Measurements from ENCODE around the gene SEC31A. TPM values are rescaled to one million over a fixed set of nuclear protein-coding genes. Genes with fewer than 3 reads are reported as not detected.
"Not testable (repeated sequence)": the region's sequence is repeated elsewhere in the genome, so short reads cannot be mapped to it uniquely, and the experiment has no call there.

Gene SEC31A
- total RNA-seq, 4 donors from 2014 or later = 95.2 to 112 (median 105) TPM

DNA sequence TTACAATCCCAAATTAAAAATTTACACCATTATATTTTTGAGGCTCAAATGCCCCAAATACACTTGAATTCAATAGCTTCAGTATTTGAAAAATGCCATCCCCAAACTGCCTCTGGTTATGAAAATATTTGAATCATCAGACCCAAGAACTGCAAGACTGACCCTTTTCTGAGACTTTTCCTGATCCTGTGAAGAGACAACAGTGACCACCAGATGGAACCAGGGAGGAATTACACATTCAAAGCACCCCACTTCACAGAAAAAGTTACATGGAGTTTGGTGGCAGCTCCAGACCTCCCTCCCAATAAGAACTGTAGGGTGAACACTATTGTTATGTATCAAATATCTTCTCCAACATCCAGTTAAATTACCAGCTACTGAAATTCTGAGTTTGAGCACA is 48.4 kb downstream of the SEC31A start:
- no peaks in the 10 kb centered on the region for H3K27me3 ChIP-seq
- H3K4me3 ChIP-seq = no peak overlapping the region
- DNase-seq (no peak), ATAC-seq (no peak)
- intact Hi-C loops (cut with DNase I; ENCODE audit: low total_unique reads) (no loop called here), in situ Hi-C loops (cut with MboI; ENCODE audit: low sequenced_read_pairs in 4 of 4) (loop anchor here in 1 of 4 donors (25.0 kb wide), 1 partner anchor 420 kb away; no protein-coding TSS in a partner anchor)
- no peaks in the 10 kb centered on the region for H3K9me3 ChIP-seq
- TF ChIP-seq, protein P1, sequence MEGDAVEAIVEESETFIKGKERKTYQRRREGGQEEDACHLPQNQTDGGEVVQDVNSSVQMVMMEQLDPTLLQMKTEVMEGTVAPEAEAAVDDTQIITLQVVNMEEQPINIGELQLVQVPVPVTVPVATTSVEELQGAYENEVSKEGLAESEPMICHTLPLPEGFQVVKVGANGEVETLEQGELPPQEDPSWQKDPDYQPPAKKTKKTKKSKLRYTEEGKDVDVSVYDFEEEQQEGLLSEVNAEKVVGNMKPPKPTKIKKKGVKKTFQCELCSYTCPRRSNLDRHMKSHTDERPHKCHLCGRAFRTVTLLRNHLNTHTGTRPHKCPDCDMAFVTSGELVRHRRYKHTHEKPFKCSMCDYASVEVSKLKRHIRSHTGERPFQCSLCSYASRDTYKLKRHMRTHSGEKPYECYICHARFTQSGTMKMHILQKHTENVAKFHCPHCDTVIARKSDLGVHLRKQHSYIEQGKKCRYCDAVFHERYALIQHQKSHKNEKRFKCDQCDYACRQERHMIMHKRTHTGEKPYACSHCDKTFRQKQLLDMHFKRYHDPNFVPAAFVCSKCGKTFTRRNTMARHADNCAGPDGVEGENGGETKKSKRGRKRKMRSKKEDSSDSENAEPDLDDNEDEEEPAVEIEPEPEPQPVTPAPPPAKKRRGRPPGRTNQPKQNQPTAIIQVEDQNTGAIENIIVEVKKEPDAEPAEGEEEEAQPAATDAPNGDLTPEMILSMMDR (IDR thresholded peaks at IDR 0.05 in 4 of 5, conservative IDR thresholded peaks at IDR 0.05 in 1 of 5) = no peak
- no peak for TF ChIP-seq POLR2A (IDR thresholded peaks at IDR 0.05)
- peaks cover 3 to 86% of the 10 kb centered on the region in 2 donors for H3K36me3 ChIP-seq
- no peak overlapping the region for H3K27ac ChIP-seq
- H3K4me1 ChIP-seq = no peaks in the 10 kb centered on the region

DNA sequence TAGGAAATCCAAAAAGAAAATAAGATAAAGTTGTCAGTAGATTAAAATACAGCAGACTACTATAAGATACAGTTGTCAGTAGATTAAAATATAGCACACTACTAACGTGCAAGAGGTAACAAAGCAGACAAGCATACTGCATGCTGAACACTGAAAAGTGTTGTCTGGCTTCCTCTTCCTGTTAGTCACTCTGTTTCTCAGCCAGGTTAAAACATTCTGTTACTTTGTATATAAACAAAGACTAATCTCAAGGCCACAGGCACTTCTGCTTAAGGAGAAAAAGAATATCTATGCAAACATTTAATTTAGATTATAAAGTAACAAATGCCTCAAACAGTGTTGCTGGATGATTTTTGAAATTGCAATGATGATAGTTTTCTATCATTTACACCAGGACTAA is 51.3 kb downstream of the SEC31A start:
- no peak for ATAC-seq
- Histone ChIP-seq H3K9me3 (no peaks in the 10 kb centered on the region), H3K27me3 (no peaks in the 10 kb centered on the region), H3K27ac (no peak overlapping the region), H3K4me3 (no peak overlapping the region), H3K4me1 (peaks cover 0 to 5% of the 10 kb centered on the region in 2 donors), H3K36me3 (peaks cover 3 to 79% of the 10 kb centered on the region in 2 donors)
- TF ChIP-seq, protein P1 (IDR thresholded peaks at IDR 0.05 in 4 of 5, conservative IDR thresholded peaks at IDR 0.05 in 1 of 5) = no peak
- TF ChIP-seq POLR2A (IDR thresholded peaks at IDR 0.05) = no peak
- DNase-seq = no peak
- in situ Hi-C loops (cut with MboI; ENCODE audit: low sequenced_read_pairs in 4 of 4) = loop anchor here in 1 of 4 donors (25.0 kb wide), 1 partner anchor 423 kb away; no protein-coding TSS in a partner anchor
- intact Hi-C loops (cut with DNase I; ENCODE audit: low total_unique reads) = loop anchor here (10.0 kb wide), 1 partner anchor 445 kb away; the partner anchor contains the start of gene COQ2

DNA sequence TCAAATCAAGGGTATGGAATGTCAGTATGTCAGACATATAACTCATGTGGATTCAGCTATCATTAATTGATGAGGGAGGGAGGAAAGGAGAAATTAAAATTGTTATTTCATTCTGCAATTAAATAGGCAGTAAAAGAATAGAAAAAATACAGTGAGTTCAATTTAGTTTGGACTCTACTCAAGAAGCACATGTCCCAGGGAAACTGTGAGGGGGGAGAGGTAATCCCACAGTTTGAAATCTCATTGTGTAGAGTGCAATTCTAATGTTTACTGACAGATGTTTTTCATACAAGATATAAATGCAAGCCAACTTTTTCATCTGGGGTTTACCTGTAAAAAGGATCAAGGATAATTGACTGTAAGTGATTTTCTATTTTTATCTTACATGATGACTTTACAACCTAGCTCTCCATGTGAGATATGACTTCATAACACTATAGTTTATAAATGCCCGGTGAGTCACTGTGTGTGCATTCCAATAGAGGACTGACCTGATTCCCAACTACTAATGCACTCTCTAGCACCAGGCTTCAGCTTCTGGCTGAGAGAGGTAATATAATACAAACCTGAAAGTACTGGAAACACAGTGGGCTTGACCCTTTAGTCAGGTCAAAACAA is 57.1 kb downstream of the SEC31A start:
- intact Hi-C loops (cut with DNase I; ENCODE audit: low total_unique reads) = loop anchor here (5.0 to 10.0 kb wide), 2 partner anchors 58 to 451 kb away; partner anchors contain the start of genes COQ2 and SEC31A
- H3K36me3 ChIP-seq = peaks cover 2 to 44% of the 10 kb centered on the region in 2 donors
- H3K27ac ChIP-seq = peak overlapping the region; percentile 70 to 84 (median 80)

DNA sequence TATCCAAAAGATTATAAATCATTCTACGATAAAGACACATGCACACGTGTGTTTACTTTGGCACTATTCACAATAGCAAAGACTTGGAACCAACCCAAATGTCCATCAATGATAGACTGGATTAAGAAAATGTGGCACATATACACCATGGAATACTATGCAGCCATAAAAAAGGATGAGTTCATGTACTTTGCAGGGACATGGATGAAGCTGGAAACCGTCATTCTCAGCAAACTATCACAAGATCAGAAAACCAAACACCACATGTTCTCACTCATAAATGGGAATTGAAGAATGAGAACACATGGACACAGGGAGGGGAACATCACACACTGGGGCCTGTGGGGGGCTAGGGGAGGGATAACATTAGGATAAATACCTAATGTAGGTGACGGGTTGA is 57.9 kb downstream of the SEC31A start:
- intact Hi-C loops (cut with DNase I; ENCODE audit: low total_unique reads) = loop anchor here (5.0 to 10.0 kb wide), 2 partner anchors 59 to 452 kb away; partner anchors contain the start of genes COQ2 and SEC31A
- H3K4me1 ChIP-seq = peaks cover 10 to 26% of the 10 kb centered on the region in 2 donors
- not testable (repeated sequence) for ATAC-seq, H3K4me3 ChIP-seq, H3K9me3 ChIP-seq, DNase-seq, H3K27me3 ChIP-seq
- in situ Hi-C loops (cut with MboI; ENCODE audit: low sequenced_read_pairs in 4 of 4) = loop anchor here in 1 of 4 donors (25.0 kb wide), 1 partner anchor 429 kb away; no protein-coding TSS in a partner anchor
- H3K27ac ChIP-seq = peak overlapping the region; percentile 70 to 84 (median 80)
- peaks cover 2 to 44% of the 10 kb centered on the region in 2 donors for H3K36me3 ChIP-seq

More for the DNA sequence above, 57.1 kb downstream of the SEC31A start:
- H3K4me1 ChIP-seq = peaks cover 10 to 26% of the 10 kb centered on the region in 2 donors
- H3K9me3 ChIP-seq = no peaks in the 10 kb centered on the region
- in situ Hi-C loops (cut with MboI; ENCODE audit: low sequenced_read_pairs in 4 of 4) = loop anchor here in 1 of 4 donors (25.0 kb wide), 1 partner anchor 428 kb away; no protein-coding TSS in a partner anchor
- TF ChIP-seq POLR2A (IDR thresholded peaks at IDR 0.05) = no peak
- TF ChIP-seq, protein P1 (IDR thresholded peaks at IDR 0.05 in 4 of 5, conservative IDR thresholded peaks at IDR 0.05 in 1 of 5) = no peak
- H3K27me3 ChIP-seq = no peaks in the 10 kb centered on the region
- H3K4me3 ChIP-seq = no peak overlapping the region
- ATAC-seq (peak; percentile 100), DNase-seq (peak; percentile 14 to 53)

DNA sequence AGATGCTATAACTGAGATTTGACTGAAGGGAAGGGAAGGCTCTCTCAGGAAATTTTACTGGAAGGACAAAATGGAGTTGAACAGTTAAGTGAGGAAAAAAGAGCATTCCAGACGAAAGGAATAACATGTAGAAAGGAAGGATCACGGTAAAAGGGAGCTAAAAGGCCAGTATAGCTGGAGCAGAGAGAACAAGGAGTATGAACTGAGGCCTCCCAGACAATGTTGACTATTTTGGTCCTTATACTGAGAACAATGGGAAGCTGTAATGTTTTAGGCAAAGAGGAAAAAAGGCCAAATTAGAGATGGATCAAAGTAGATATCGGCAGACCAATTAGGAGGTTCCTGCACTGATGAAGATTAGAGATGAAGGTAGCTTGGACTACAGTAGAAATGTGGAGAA is 65.5 kb downstream of the SEC31A start:
- in situ Hi-C loops (cut with MboI; ENCODE audit: low sequenced_read_pairs in 4 of 4) (loop anchor here in 1 of 4 donors (25.0 kb wide), 1 partner anchor 437 kb away; no protein-coding TSS in a partner anchor), intact Hi-C loops (cut with DNase I; ENCODE audit: low total_unique reads) (no loop called here)
- no peak overlapping the region for H3K4me3 ChIP-seq
- no peaks in the 10 kb centered on the region for H3K9me3 ChIP-seq
- DNase-seq = no peak
- peaks cover 5 to 98% of the 10 kb centered on the region in 2 donors for H3K36me3 ChIP-seq
- H3K27ac ChIP-seq = no peak overlapping the region
- H3K27me3 ChIP-seq = no peaks in the 10 kb centered on the region
- no peak for TF ChIP-seq POLR2A (IDR thresholded peaks at IDR 0.05)
- TF ChIP-seq, protein P1 (IDR thresholded peaks at IDR 0.05 in 4 of 5, conservative IDR thresholded peaks at IDR 0.05 in 1 of 5) = no peak
- peaks cover 0 to 8% of the 10 kb centered on the region in 2 donors for H3K4me1 ChIP-seq
- no peak for ATAC-seq
